Liver (tissue), 9 donors: ENCODE results near the gene IL1RAPL1. TPM values are rescaled to one million over a fixed set of nuclear protein-coding genes. Genes with fewer than 3 reads are reported as not detected.

Experiments
- DNase-seq: peaks from one replicate; pipeline ENCODE4 v3.0.0-alpha.2; 2017; ENCODE audit warnings: low spot score
- H3K27ac ChIP-seq, 2 donors: one replicate each; pipeline ENCODE4 v1.7.0; 2013; ENCODE audit warnings: inconsistent platforms in 2 of 2, low read length in 2 of 2, control low read depth in 1 of 2, low read depth in 1 of 2, mild to moderate bottlenecking in 1 of 2
- H3K27me3 ChIP-seq, 4 donors: one replicate each; pipeline versions ENCODE4 v1.6.1 to v1.7.0; 2013; ENCODE audit warnings: low read length in 3 of 4, inconsistent platforms in 1 of 4, mild to moderate bottlenecking in 1 of 4, moderate library complexity in 1 of 4; ENCODE audit not compliant: control insufficient read depth in 4 of 4, insufficient read depth in 4 of 4
- H3K36me3 ChIP-seq, 4 donors: one replicate each; pipeline versions ENCODE4 v1.6.1 to v1.7.0; 2013; ENCODE audit warnings: low read length in 3 of 4, mild to moderate bottlenecking in 3 of 4, low read depth in 1 of 4, moderate library complexity in 1 of 4; ENCODE audit not compliant: control insufficient read depth in 4 of 4, insufficient read depth in 3 of 4
- H3K4me1 ChIP-seq, 4 donors: one replicate each; pipeline versions ENCODE4 v1.6.1 to v1.7.0; 2013; ENCODE audit warnings: low read length in 3 of 4, mild to moderate bottlenecking in 3 of 4, moderate library complexity in 1 of 4; ENCODE audit not compliant: control insufficient read depth in 4 of 4, insufficient read depth in 4 of 4
- H3K4me3 ChIP-seq, 3 donors: one replicate each; pipeline versions ENCODE4 v1.6.1 to v1.7.0; 2013; ENCODE audit warnings: low read length in 3 of 3, control low read depth in 1 of 3, low read depth in 1 of 3, mild to moderate bottlenecking in 1 of 3
- H3K9ac ChIP-seq, 2 donors: one replicate each; pipeline ENCODE4 v1.7.0; 2013; ENCODE audit warnings: low read length in 2 of 2, mild to moderate bottlenecking in 2 of 2, moderate library complexity in 2 of 2, control low read depth in 1 of 2, low read depth in 1 of 2
- H3K9me3 ChIP-seq, 4 donors: one replicate each; pipeline versions ENCODE4 v1.6.1 to v1.7.0; 2013; ENCODE audit warnings: low read length in 3 of 4; ENCODE audit not compliant: control insufficient read depth in 4 of 4
- EGR1 ChIP-seq, 2 donors: IDR thresholded peaks; 2 replicates each; pipeline ENCODE4 v1.6.1; 2016 to 2018; ENCODE audit warnings: antibody characterized with exemption in 2 of 2, low read depth in 2 of 2
- GABPA ChIP-seq, 2 donors: IDR thresholded peaks in 1 of 2; conservative IDR thresholded peaks in 1 of 2; 2 replicates each; pipeline ENCODE4 v1.6.1; 2016; ENCODE audit warnings: antibody characterized with exemption in 2 of 2, mild to moderate bottlenecking in 1 of 2, moderate library complexity in 1 of 2
- HNF4A ChIP-seq, 2 donors: conservative IDR thresholded peaks; 2 replicates each; pipeline ENCODE4 v1.6.1; 2016; ENCODE audit warnings: antibody characterized with exemption in 2 of 2, mild to moderate bottlenecking in 2 of 2
- HNF4G ChIP-seq: IDR thresholded peaks from 2 replicates; pipeline ENCODE4 v1.6.1; 2016; ENCODE audit warnings: antibody characterized with exemption
- NR2F2 ChIP-seq: IDR thresholded peaks from 2 replicates; pipeline ENCODE4 v1.6.1; 2016; ENCODE audit warnings: antibody characterized with exemption
- RAD21 ChIP-seq, 2 donors: IDR thresholded peaks; 2 replicates each; pipeline ENCODE4 v1.6.1; 2016; ENCODE audit warnings: antibody characterized with exemption in 2 of 2, mild to moderate bottlenecking in 2 of 2
- RXRA ChIP-seq, 2 donors: IDR thresholded peaks; 2 replicates each; pipeline ENCODE4 v1.6.1; 2017 to 2018; ENCODE audit warnings: antibody characterized with exemption in 2 of 2, mild to moderate bottlenecking in 1 of 2
- SP1 ChIP-seq: IDR thresholded peaks from 2 replicates; pipeline ENCODE4 v1.6.1; 2018; ENCODE audit warnings: antibody characterized with exemption, mild to moderate bottlenecking
- TAF1 ChIP-seq: conservative IDR thresholded peaks from 2 replicates; pipeline ENCODE4 v1.6.1; 2016; ENCODE audit warnings: antibody characterized with exemption, mild to moderate bottlenecking
- WGBS: extraction: QIAGEN DNeasy Blood & Tissue Kit; methylation state at CpG from one replicate; pipeline ENCODE4 v1.1.7; 2013; 5-methylcytosine and 5-hydroxymethylcytosine counted together
- polyA plus RNA-seq, 2 donors: library from polyadenylated mRNA; stranded (reverse) in 1 of 2; unstranded in 1 of 2; fragments of 200-250 nt in 1 of 2; fragments of >200 nt in 1 of 2; fragmentation: Nextera tagmentation in 1 of 2; extraction: Ambion mirVana in 1 of 2; gene quantifications; one replicate each; pipeline versions ENCODE4 v1.2.1 to v1.2.3, GENCODE V29; 2013 to 2015
- total RNA-seq, 2 donors: library from RNA; depleted of rRNA; stranded (reverse); fragments of >200 nt; gene quantifications; one replicate each; pipeline ENCODE4 v1.2.3, GENCODE V29; 2014
- TF ChIP-seq, protein P1 (sequence below): IDR thresholded peaks from 2 replicates; pipeline ENCODE4 v1.6.1; 2016; ENCODE audit warnings: antibody characterized with exemption
- TF ChIP-seq, protein P2 (sequence below): IDR thresholded peaks from 2 replicates; pipeline ENCODE4 v1.6.1; 2016; ENCODE audit warnings: antibody characterized with exemption
- TF ChIP-seq, protein P3 (sequence below): IDR thresholded peaks from 2 replicates; pipeline ENCODE4 v1.6.1; 2016; ENCODE audit warnings: antibody characterized with exemption, mild to moderate bottlenecking
- donor health status: healthy.
- donor health status: healthy.
- donor health status: healthy.
- donor health status: healthy.
- donor health status: healthy.

IL1RAPL1 gene
- total and polyA plus RNA-seq, 4 donors, result 0.08 to 0.33 TPM; not detected in 2

DNA sequence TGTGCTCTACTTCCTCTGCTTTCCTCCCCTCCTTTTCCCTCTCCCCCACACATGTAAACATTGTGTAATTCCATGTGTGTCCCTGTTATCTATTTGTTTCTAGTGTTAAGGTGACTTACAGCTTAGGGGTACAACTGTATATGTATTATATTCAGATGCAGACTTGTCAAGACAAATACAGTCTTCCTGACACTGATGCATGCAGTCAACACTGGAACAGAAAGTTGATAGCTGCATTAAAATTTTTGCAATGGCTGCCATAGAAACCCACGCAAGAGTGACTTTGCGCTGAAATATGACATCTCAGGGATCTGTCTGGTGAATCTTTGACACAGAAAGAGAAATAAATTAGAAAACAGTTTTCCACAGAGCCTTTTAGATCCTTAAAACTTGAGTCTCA lies 656.7 kb downstream of the IL1RAPL1 start:
- Histone ChIP-seq H3K27ac (no peak overlapping the region), H3K9ac (no peak overlapping the region), H3K9me3 (no peaks in the 10 kb centered on the region), H3K4me3 (no peak overlapping the region), H3K27me3 (no peaks in the 10 kb centered on the region), H3K4me1 (no peaks in the 10 kb centered on the region), H3K36me3 (no peaks in the 10 kb centered on the region)
- WGBS, result 98% methylated on average over 2 of the region's 2 CpGs
- TF ChIP-seq RXRA (IDR thresholded peaks at IDR 0.05) (no peak), TAF1 (no peak), HNF4G (no peak), SP1 (no peak), GABPA (IDR thresholded peaks at IDR 0.05 in 1 of 2, conservative IDR thresholded peaks at IDR 0.05 in 1 of 2) (no peak), EGR1 (IDR thresholded peaks at IDR 0.05; ENCODE audit: low read depth in 2 of 2) (no peak), RAD21 (IDR thresholded peaks at IDR 0.05) (no peak), NR2F2 (no peak), HNF4A (conservative IDR thresholded peaks at IDR 0.05) (no peak)
- TF ChIP-seq, protein P1, sequence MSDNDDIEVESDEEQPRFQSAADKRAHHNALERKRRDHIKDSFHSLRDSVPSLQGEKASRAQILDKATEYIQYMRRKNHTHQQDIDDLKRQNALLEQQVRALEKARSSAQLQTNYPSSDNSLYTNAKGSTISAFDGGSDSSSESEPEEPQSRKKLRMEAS, result no peak
- TF ChIP-seq, protein P2, sequence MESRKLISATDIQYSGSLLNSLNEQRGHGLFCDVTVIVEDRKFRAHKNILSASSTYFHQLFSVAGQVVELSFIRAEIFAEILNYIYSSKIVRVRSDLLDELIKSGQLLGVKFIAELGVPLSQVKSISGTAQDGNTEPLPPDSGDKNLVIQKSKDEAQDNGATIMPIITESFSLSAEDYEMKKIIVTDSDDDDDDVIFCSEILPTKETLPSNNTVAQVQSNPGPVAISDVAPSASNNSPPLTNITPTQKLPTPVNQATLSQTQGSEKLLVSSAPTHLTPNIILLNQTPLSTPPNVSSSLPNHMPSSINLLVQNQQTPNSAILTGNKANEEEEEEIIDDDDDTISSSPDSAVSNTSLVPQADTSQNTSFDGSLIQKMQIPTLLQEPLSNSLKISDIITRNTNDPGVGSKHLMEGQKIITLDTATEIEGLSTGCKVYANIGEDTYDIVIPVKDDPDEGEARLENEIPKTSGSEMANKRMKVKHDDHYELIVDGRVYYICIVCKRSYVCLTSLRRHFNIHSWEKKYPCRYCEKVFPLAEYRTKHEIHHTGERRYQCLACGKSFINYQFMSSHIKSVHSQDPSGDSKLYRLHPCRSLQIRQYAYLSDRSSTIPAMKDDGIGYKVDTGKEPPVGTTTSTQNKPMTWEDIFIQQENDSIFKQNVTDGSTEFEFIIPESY, result no peak
- DNase-seq, result no peak

DNA sequence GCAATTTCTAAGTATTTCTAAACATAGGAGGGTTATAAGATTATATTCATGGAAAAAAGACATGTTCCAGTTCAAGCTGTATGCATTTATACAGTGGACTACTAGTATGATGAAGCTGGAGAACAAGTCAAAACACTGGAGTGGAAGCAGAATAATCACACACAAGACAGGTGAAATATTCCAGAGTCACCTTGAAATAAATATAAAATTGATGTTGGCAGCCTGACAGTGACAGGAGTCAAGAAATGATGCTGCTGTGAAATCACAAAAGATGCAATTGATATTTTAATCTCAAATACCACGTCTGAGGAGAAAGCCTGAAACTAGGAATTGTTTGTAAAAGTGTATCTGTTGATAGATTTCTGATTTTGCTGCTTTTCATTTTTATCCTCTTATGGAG lies 667.3 kb downstream of the IL1RAPL1 start:
- Histone ChIP-seq H3K4me3 (no peak overlapping the region), H3K27me3 (no peaks in the 10 kb centered on the region), H3K27ac (no peak overlapping the region), H3K9ac (no peak overlapping the region), H3K4me1 (no peaks in the 10 kb centered on the region), H3K9me3 (no peaks in the 10 kb centered on the region), H3K36me3 (no peaks in the 10 kb centered on the region)
- no peak for DNase-seq
- no peak for TF ChIP-seq GABPA (IDR thresholded peaks at IDR 0.05 in 1 of 2, conservative IDR thresholded peaks at IDR 0.05 in 1 of 2)
- TF ChIP-seq, protein P3, sequence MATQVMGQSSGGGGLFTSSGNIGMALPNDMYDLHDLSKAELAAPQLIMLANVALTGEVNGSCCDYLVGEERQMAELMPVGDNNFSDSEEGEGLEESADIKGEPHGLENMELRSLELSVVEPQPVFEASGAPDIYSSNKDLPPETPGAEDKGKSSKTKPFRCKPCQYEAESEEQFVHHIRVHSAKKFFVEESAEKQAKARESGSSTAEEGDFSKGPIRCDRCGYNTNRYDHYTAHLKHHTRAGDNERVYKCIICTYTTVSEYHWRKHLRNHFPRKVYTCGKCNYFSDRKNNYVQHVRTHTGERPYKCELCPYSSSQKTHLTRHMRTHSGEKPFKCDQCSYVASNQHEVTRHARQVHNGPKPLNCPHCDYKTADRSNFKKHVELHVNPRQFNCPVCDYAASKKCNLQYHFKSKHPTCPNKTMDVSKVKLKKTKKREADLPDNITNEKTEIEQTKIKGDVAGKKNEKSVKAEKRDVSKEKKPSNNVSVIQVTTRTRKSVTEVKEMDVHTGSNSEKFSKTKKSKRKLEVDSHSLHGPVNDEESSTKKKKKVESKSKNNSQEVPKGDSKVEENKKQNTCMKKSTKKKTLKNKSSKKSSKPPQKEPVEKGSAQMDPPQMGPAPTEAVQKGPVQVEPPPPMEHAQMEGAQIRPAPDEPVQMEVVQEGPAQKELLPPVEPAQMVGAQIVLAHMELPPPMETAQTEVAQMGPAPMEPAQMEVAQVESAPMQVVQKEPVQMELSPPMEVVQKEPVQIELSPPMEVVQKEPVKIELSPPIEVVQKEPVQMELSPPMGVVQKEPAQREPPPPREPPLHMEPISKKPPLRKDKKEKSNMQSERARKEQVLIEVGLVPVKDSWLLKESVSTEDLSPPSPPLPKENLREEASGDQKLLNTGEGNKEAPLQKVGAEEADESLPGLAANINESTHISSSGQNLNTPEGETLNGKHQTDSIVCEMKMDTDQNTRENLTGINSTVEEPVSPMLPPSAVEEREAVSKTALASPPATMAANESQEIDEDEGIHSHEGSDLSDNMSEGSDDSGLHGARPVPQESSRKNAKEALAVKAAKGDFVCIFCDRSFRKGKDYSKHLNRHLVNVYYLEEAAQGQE, result no peak
- no peak for TF ChIP-seq HNF4G
- WGBS, result 76% methylated on average over 1 of the region's 1 CpG

DNA sequence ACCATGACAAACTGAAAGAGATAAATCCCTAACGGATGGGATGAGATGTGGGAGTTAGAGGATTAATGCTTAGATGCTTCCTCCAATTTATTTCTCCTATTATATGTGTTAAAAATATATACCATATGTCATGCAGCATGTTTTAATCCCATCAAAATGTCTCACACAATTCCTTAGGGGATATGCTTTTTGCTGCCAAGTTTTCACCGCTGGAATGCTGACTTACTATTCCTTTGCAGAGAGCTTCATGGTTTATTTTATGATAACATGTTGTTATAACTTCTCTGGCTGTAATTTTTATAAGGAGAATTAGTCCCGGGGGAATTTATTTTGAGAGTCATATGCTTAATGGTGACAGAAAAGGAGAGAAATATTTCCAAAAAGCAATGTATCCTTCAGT lies 670.3 kb downstream of the IL1RAPL1 start:
- DNase-seq, result no peak
- no peaks in the 10 kb centered on the region for H3K36me3 ChIP-seq
- TF ChIP-seq NR2F2, result no peak
- no peak overlapping the region for H3K27ac ChIP-seq
- no peaks in the 10 kb centered on the region for H3K4me1 ChIP-seq
- H3K27me3 ChIP-seq, result no peaks in the 10 kb centered on the region
- WGBS, result 74% methylated on average over 3 of the region's 3 CpGs
- H3K4me3 ChIP-seq, result no peak overlapping the region
- no peaks in the 10 kb centered on the region for H3K9me3 ChIP-seq
- H3K9ac ChIP-seq, result no peak overlapping the region
